ENCODE data around the gene NDUFC2.

- no peak for TF ChIP-seq EZH2 (IDR thresholded peaks at IDR 0.05; ENCODE audit: insufficient read depth, poor library complexity, severe bottlenecking)
- TF ChIP-seq EZH2phosphoT487 (IDR thresholded peaks at IDR 0.05; ENCODE audit: insufficient read depth, low read depth): no peak
Observed at GRCh38 chr11:78109081-78110015, 29.7 kb upstream of the NDUFC2 start.

Data from GM23248 (cell line).